Suprapubic skin (tissue), 4 donors: ENCODE results near the gene ENGASE. TPM values are rescaled to one million over a fixed set of nuclear protein-coding genes. Genes with fewer than 3 reads are reported as not detected.

Source experiments
- DNase-seq, 2 donors: peaks; one replicate each; pipeline ENCODE4 v3.0.0-alpha.2; 2019; ENCODE audit warnings: low spot score in 2 of 2
- H3K27ac ChIP-seq: fragments of 200-600 bp; sonication (generic); one replicate; pipeline ENCODE4 v1.5.1; 2019
- H3K27me3 ChIP-seq: fragments of 200-600 bp; sonication (generic); one replicate; pipeline ENCODE4 v1.5.1; 2019
- H3K36me3 ChIP-seq: fragments of 200-600 bp; sonication (generic); one replicate; pipeline ENCODE4 v1.5.1; 2019
- H3K4me1 ChIP-seq: fragments of 200-600 bp; sonication (generic); one replicate; pipeline ENCODE4 v1.5.1; 2019
- H3K4me3 ChIP-seq: fragments of 200-600 bp; sonication (generic); one replicate; pipeline ENCODE4 v1.5.1; 2019; ENCODE audit warnings: mild to moderate bottlenecking
- H3K9me3 ChIP-seq: fragments of 200-600 bp; sonication (generic); one replicate; pipeline ENCODE4 v1.5.1; 2019
- CTCF ChIP-seq, 2 donors: fragments of 200-600 bp in 1 of 2; fragments of 450-650 bp in 1 of 2; sonication (generic) in 1 of 2; IDR thresholded peaks; one replicate each; pipeline ENCODE4 v1.5.1; 2016 to 2019; ENCODE audit warnings: antibody characterized with exemption in 2 of 2, mild to moderate bottlenecking in 1 of 2, moderate library complexity in 1 of 2
- EP300 ChIP-seq: sonication (generic); formaldehyde crosslinking; IDR thresholded peaks from one replicate; pipeline ENCODE4 v1.6.1; 2017; ENCODE audit warnings: antibody characterized with exemption
- POLR2A ChIP-seq, 2 donors: fragments of 450-650 bp; IDR thresholded peaks; one replicate each; pipeline ENCODE4 v1.6.1; 2017; ENCODE audit warnings: antibody characterized with exemption in 2 of 2, mild to moderate bottlenecking in 2 of 2, moderate library complexity in 2 of 2
- POLR2AphosphoS5 ChIP-seq, 3 donors: sonication (generic); formaldehyde crosslinking; IDR thresholded peaks; one replicate each; pipeline ENCODE4 v1.6.1; 2017; ENCODE audit warnings: antibody characterized with exemption in 3 of 3
- WGBS: methylation state at CpG from one replicate; pipeline ENCODE4 v1.1.5; 2018; 5-methylcytosine and 5-hydroxymethylcytosine counted together
- total RNA-seq, 4 donors: library from RNA; depleted of rRNA; stranded (reverse); fragments of >200 nt; gene quantifications; one replicate each; pipeline ENCODE4 v1.1.0, GENCODE V29; 2016

Gene ENGASE
- total RNA-seq, 4 donors from 2014 or later: 20.6 to 87.6 (median 38.4) TPM

- no peak for DNase-seq
- Histone ChIP-seq H3K4me3 (no peak overlapping the region), H3K4me1 (peaks cover 6% of the 10 kb centered on the region), H3K27ac (no peak overlapping the region), H3K36me3 (no peaks in the 10 kb centered on the region), H3K27me3 (peaks cover 99% of the 10 kb centered on the region), H3K9me3 (no peaks in the 10 kb centered on the region)
- WGBS: 53% methylated on average over 26 of the region's 36 CpGs
- no peak for TF ChIP-seq EP300
- TF ChIP-seq POLR2AphosphoS5 (IDR thresholded peaks at IDR 0.05): no peak
- TF ChIP-seq POLR2A (IDR thresholded peaks at IDR 0.05): no peak
- TF ChIP-seq CTCF (IDR thresholded peaks at IDR 0.05): no peak
These were observed 57.8 kb downstream of the ENGASE start for GRCh38 chr17:79132271-79133064.

- DNase-seq: no peak
- H3K4me3 ChIP-seq: no peak overlapping the region
- peaks cover 99% of the 10 kb centered on the region for H3K27me3 ChIP-seq
- TF ChIP-seq EP300 (no peak), POLR2AphosphoS5 (IDR thresholded peaks at IDR 0.05) (no peak), CTCF (IDR thresholded peaks at IDR 0.05) (no peak), POLR2A (IDR thresholded peaks at IDR 0.05) (no peak)
- no CpG with 5 or more reads among the region's 1 CpG for WGBS
- H3K9me3 ChIP-seq: no peaks in the 10 kb centered on the region
- no peaks in the 10 kb centered on the region for H3K36me3 ChIP-seq
- peaks cover 12% of the 10 kb centered on the region for H3K4me1 ChIP-seq
- no peak overlapping the region for H3K27ac ChIP-seq
These were observed 58.6 kb downstream of the ENGASE start for GRCh38 chr17:79133214-79133613.

GRCh38 chr17:79133985-79134384 is 59.4 kb downstream of the ENGASE start:
- no peaks in the 10 kb centered on the region for H3K36me3 ChIP-seq
- no peak overlapping the region for H3K4me3 ChIP-seq
- TF ChIP-seq EP300 (no peak), CTCF (IDR thresholded peaks at IDR 0.05) (no peak), POLR2A (IDR thresholded peaks at IDR 0.05) (no peak), POLR2AphosphoS5 (IDR thresholded peaks at IDR 0.05) (no peak)
- H3K27ac ChIP-seq: no peak overlapping the region
- peaks cover 94% of the 10 kb centered on the region for H3K27me3 ChIP-seq
- H3K9me3 ChIP-seq: no peaks in the 10 kb centered on the region
- no peak for DNase-seq
- peaks cover 12% of the 10 kb centered on the region for H3K4me1 ChIP-seq
- 42% methylated on average over 6 of the region's 7 CpGs for WGBS

- Histone ChIP-seq H3K36me3 (no peaks in the 10 kb centered on the region), H3K4me3 (no peak overlapping the region), H3K27me3 (peaks cover 94% of the 10 kb centered on the region), H3K4me1 (peaks cover 12% of the 10 kb centered on the region), H3K27ac (no peak overlapping the region), H3K9me3 (no peaks in the 10 kb centered on the region)
- DNase-seq: no peak
- WGBS: 97% methylated on average over 9 of the region's 9 CpGs
- no peak for TF ChIP-seq POLR2A (IDR thresholded peaks at IDR 0.05)
- TF ChIP-seq POLR2AphosphoS5 (IDR thresholded peaks at IDR 0.05): no peak
These were observed 60.4 kb downstream of the ENGASE start for GRCh38 chr17:79135011-79135410.

- TF ChIP-seq POLR2A (IDR thresholded peaks at IDR 0.05) (no peak), POLR2AphosphoS5 (IDR thresholded peaks at IDR 0.05) (no peak), EP300 (no peak), CTCF (IDR thresholded peaks at IDR 0.05) (no peak)
- peaks cover 12% of the 10 kb centered on the region for H3K4me1 ChIP-seq
- no peak overlapping the region for H3K27ac ChIP-seq
- no peaks in the 10 kb centered on the region for H3K9me3 ChIP-seq
- 53% methylated on average over 19 of the region's 24 CpGs for WGBS
- H3K36me3 ChIP-seq: no peaks in the 10 kb centered on the region
- peaks cover 94% of the 10 kb centered on the region for H3K27me3 ChIP-seq
- no peak for DNase-seq
- no peak overlapping the region for H3K4me3 ChIP-seq
These were observed 61.2 kb downstream of the ENGASE start for GRCh38 chr17:79135628-79136405.

Other genes with a start within 250 kb of the ENGASE start
- gene USP36, start 234.0 kb upstream of the ENGASE start, total RNA-seq: 100 to 1,000 TPM in 1 of 4 donors, 10 to 100 TPM in 3; 60.1 to 118 (median 74.4) TPM
- gene CEP295NL, start 171.6 kb upstream of the ENGASE start, total RNA-seq: 10 to 100 TPM in 1 of 4 donors, 1 to 10 TPM in 3; 2.4 to 11.1 (median 3.5) TPM
- gene TIMP2, start 149.4 kb upstream of the ENGASE start, total RNA-seq: 100 to 1,000 TPM in 1 of 4 donors, 10 to 100 TPM in 3; 48.4 to 114 (median 76.0) TPM
- 100 to 1,000 TPM in 2 of 4 donors, 10 to 100 TPM in 2; 70.2 to 162 (median 105) TPM for gene LGALS3BP, start 94.9 kb upstream of the ENGASE start, total RNA-seq
- 10 to 100 TPM; 21.8 to 37.4 (median 30.1) TPM for gene CANT1, start 65.1 kb upstream of the ENGASE start, total RNA-seq
- 10 to 100 TPM; 15.7 to 38.1 (median 23.5) TPM for gene C1QTNF1, start 50.7 kb upstream of the ENGASE start, total RNA-seq